GM21381 (cell line): ENCODE data around the gene NADK2.

Experiments used
- ATAC-seq: cut with Tn5 transposase; IDR thresholded peaks from one replicate; pipeline ENCODE4 v1.9.1; 2021; ENCODE audit warnings: mild to moderate bottlenecking, moderate library complexity; ENCODE audit not compliant: unreplicated experiment

NADK2 gene

GRCh38 chr5:36246036-36246800, 4.5 kb upstream of the NADK2 start:
- no peak for ATAC-seq

DNA sequence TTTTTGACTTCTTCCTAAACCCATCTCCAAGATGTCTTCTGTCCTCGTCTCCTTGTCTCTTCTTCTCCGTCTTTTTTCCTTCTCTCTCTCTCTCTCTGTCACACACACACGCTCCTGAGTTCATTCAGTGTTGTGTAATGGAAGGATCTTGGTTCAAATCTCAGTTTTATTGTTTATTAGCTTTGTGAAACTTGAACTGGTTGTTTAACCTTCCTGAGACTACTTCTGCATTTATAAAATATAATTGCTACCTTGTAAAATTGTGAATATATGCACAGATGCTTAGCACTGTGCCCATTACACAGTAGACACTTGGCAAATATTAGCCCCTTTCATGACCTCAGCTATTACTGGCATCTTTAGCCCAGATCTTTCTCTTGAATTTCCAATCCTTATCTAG, 2.4 kb upstream of the NADK2 start:
- ATAC-seq = no peak

DNA sequence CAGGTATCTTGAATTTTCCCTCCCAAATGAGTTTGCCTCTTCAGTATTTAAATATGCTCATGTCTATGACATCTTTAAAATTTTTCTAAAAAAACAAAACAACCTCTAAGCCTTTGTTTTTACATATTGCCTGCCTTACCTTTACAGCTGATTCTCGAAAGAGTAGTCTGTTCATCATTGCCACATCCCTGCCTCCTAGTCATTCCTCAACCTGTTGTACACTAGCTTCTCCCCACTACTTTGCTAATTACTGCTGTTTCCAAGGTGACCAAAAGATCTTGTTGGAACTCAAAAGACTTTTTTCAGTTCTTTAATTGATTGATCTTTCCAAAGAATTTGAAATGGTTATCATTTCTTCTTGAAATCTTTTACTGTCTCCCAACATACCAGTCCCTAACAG, 1.9 kb upstream of the NADK2 start:
- no peak for ATAC-seq

GRCh38 chr5:36242534-36243485, 1.1 kb upstream of the NADK2 start:
- ATAC-seq = no peak

DNA sequence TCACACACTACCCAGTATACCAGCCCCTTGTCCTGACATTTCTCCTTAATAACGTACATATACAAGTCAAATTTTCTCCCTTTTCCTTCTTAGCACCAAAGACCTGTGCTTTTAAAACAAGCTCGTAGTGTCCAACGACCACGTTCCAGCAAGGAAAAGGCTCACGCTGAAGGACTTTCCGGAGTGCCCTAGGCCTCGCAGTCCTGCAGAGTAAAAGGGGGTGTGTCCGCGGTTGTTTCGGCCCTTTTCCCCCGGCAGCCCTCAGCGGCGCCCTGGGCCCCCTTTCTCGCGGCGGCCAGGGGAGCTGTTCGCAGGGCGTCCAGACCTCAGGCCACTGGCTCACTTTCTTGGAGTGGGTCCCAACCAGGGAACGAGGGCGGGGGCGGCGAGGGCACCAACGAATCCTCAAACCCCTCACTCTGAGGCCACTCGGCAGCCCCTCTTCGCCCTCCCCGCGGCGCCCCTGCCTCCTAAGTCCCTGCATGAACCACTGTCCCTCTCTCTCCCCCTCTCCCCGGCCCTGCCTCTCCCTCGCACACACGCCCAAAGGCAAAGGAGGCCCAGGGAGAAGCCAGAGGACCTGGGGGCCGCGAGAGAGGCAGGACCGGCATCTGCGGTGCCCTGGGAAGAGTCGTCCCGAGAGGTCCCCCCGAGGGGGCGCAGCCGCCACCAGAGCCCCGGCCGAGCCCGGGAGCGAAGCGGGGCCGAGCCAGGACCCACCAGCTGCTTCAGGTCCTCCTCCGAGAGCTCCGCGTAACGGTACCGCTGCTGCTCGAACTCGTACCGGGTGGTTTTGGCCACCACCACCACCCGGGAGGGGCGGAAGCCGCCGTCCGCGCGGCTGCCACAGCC, 720 bp downstream of the NADK2 start:
- peak; percentile 25 for ATAC-seq

DNA sequence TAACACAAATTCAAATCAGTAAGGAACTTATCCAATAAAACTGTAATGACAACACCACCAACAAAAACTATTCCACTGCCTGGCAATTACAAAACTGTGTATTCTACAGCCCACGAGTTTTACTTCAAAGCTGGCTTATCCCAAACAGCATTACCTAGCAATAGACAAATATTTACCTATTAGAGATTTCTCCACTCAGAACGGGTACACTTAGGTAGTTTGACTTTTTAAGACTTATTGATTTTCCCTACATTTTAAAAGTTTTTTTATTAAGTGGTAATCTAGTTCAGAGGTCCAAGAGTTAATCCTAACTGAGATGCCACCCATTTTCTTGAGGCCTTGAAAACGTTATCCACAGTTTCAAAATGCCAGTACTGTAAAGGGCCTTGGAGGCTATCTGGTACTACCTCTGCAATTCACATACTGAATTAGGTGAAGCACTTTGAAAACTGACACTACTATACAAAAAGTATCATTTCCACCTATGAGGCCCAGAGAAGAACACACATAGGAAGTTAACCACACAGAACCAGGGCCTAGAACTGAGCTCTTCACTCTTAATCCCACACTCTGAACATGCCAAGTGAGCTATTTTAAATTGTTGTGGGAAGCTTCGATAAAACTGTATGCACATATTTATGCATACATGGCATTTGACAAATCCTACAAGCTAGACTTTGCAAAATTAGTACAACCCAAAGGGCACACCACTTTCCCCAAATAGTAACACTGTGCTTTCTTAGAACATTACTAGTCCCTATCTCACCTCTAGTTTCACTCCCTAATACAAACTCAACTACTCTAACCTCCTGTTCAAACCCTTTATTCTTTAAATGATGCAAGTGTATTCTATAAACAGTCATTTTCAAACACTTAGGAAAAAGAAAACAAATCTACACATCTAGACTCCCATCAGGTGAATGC, 2.1 kb downstream of the NADK2 start:
- ATAC-seq = no peak

DNA sequence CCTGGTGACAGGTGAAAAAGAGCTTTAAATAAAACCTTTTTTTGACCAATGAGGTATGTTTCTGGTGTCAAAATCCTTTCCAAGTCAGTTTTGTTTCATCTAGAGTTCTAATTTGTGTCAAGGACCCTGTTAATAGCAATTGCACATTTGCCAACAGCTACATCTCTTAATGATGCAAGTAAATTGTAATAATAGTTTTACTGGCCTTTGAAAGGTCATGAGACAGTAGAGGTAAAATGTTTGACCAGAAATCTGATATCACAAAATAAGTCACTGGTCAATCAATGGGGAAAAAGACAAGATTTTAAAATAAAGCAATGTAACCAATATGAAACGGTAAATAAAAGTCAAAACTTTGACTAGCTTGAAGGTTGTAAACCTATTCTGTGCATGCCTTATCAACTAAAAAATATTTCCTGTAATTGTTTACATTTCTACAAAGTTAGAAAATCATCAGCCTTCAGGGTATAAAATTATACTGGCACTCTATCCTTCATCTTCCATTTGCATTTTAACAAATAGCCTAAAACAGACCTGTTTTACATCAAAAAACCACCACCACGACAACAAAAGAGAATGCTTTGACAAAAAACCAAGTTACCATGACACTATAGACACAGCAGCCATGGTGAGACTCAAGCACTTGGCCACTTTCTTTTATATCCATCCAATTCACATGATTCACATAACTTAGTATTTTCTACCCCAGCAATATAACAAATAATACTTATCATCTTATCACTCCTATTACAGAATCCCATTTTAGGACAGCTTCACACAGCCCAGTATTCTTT, 3.0 kb downstream of the NADK2 start:
- no peak for ATAC-seq

- no peak for ATAC-seq
These were observed 4.0 kb downstream of the NADK2 start for GRCh38 chr5:36237751-36238150.

GRCh38 chr5:36236801-36237200, 4.9 kb downstream of the NADK2 start:
- ATAC-seq = no peak

- no peak for ATAC-seq
These were observed 9.2 kb downstream of the NADK2 start for GRCh38 chr5:36232533-36232932.

DNA sequence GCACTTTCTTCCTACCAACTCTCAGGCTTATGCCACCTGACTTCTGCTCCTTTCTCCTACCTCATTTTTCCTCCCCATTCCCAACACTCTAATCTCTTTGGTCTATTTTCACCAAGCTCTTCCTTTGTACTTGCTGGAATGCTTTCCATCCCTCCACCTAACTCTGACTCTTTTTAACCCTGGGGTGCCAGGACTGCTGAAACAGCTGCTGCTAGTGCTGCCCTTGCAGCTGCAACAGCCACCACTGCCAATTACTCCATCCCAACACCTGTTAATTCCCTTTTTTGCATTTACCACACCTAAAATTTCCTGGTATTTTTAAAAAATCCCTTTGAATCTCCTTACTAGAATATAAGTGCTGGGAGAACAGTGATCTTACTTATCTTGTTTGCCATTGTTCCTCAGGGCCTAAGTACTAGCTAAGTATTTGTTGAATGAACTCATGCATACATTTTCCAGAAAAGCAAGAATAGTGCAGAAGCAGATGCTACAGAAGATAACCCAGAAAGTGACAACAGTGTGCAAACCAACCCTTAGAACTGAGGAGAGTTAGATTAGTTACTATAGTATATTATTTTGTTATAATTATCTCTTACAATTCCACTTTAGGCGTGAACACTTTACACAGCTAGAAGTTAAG, 11.5 kb downstream of the NADK2 start:
- ATAC-seq = no peak

DNA sequence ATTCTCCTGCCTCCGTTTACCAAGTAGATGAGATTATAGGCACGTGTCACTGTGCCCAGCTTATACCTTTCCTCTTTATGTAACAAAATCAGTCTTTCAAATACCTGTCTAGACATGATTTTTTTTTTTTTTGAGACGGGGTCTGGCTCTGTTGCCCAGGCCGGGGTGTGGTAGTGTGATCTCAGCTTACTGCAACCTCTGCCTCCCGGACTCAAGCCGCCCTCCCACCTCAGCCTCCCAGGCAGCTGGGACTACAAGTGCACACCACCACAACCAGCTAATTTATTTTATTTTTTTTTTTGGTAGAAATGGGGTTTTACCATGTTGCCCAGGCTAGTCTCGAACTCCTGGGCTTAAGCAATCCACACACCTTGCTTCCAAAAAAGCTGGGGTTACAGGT, 13.2 kb downstream of the NADK2 start:
- no peak for ATAC-seq

- no peak for ATAC-seq
These were observed 14.7 kb downstream of the NADK2 start for GRCh38 chr5:36227046-36227445.

DNA sequence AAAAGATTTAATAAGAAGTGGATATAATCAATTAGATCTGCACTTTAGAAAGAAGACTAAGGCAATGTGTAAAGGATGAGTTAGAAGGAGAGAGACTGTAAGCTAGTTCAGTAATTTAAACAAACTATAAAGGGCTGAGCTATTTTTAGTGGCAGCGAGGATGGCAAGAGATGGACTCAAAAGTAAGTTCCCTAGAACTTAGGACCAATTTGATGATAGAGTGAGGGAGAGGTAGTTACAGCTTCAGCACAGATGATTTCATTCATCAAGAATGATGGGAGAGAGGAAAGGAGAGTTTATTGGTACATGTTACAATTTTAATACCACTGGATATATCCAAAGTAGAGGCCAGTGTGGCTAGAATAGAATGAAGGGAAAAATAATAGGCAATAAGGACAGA, 19.1 kb downstream of the NADK2 start:
- ATAC-seq = no peak

GRCh38 chr5:36217988-36218387, 23.7 kb downstream of the NADK2 start:
- no peak for ATAC-seq

DNA sequence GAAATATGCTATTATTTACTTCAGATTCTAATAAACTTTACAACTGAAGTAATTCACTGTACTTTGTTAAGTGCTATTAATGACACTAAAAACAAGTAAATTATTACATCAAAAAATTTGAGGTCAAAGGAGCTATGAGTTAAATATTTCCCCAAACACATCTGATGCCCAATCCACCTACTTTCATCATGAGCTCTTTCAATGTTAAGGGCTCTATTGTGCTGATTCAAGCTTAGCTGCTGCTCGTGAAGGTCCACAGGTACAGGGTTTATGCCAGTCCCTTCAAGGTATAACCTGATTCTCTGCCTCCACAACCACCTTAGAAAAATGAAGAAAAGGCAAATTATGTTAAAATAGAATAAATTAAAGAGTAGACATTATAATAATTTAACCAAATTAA, 24.2 kb downstream of the NADK2 start:
- no peak for ATAC-seq

DNA sequence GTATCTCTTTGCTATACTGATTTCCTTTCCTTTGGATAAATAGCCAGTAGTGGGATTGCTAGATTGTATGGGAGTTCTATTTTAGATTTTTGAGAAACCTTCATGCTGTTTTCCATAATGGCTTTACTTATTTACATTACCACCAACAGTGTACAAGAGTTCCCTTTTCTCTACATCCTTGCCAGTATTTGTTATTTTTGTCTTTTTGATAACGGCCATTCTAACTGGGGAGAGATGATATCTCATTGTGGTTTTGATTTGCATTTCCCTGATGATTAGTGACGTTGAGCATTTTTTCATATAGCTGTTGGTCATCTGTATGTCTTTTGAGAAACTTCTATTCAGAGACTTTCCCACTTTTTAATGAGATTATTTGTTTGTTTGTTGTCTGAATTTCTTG, 25.8 kb downstream of the NADK2 start:
- no peak for ATAC-seq

- no peak for ATAC-seq
These were observed 27.3 kb downstream of the NADK2 start for GRCh38 chr5:36214436-36214835.

DNA sequence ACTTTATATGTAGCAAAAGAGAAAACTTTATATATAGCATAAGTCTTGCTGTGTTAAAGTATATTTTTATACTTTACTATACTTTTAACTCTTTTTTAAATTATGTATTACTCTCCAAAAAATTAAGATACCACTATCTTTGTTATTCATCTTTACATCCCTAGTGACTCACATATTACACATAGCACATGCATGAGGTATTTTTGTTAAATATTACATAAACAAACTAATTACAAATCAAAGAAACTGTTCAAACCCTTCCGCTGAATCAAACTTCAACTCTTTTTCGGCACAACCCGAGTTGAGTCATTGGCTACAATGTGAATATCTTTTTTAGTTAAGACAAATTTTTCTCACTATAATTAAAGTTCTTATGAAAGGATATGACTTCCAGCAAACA, 32.1 kb downstream of the NADK2 start:
- no peak for ATAC-seq
